Activated CD4-positive, CD25-positive, alpha-beta regulatory T cell treated with anti-CD3 and anti-CD28 coated beads, Interleukin-2, amount 50 U/mL, for 72 hours (primary cell): ENCODE data around the gene TINAG.

Experiments
- DNase-seq: peaks from one replicate; pipeline ENCODE4 v3.0.0; 2021

The TINAG gene

GRCh38 chr6:54308289-54308985, at the start of gene TINAG:
Gene TINAG, plus strand, starts transcription at chr6:54308441. Its CDS starts 110 bp downstream, at chr6:54308551.
- no peak for DNase-seq

GRCh38 chr6:54260025-54260424, 48.2 kb upstream of the TINAG start:
- no peak for DNase-seq

GRCh38 chr6:54262499-54262898, 45.7 kb upstream of the TINAG start:
- no peak for DNase-seq

- DNase-seq, result no peak
Observed at GRCh38 chr6:54262971-54263370, 45.3 kb upstream of the TINAG start.

- no peak for DNase-seq
Observed at GRCh38 chr6:54264581-54265272, 43.5 kb upstream of the TINAG start.

- no peak for DNase-seq
Observed at GRCh38 chr6:54266400-54266923, 41.8 kb upstream of the TINAG start.

GRCh38 chr6:54267798-54268197, 40.4 kb upstream of the TINAG start:
- no peak for DNase-seq

- no peak for DNase-seq
Observed at GRCh38 chr6:54273214-54273820, 34.9 kb upstream of the TINAG start.

GRCh38 chr6:54274383-54274782, 33.9 kb upstream of the TINAG start:
- DNase-seq, result no peak

GRCh38 chr6:54282186-54282585, 26.1 kb upstream of the TINAG start:
- DNase-seq, result no peak

- no peak for DNase-seq
Observed at GRCh38 chr6:54284161-54284860, 23.9 kb upstream of the TINAG start.

GRCh38 chr6:54285595-54285994, 22.6 kb upstream of the TINAG start:
- no peak for DNase-seq

- DNase-seq, result no peak
Observed at GRCh38 chr6:54286141-54286540, 22.1 kb upstream of the TINAG start.

- DNase-seq, result no peak
Observed at GRCh38 chr6:54288474-54288873, 19.8 kb upstream of the TINAG start.

GRCh38 chr6:54289426-54289825, 18.8 kb upstream of the TINAG start:
- DNase-seq, result no peak

GRCh38 chr6:54291146-54291545, 17.1 kb upstream of the TINAG start:
- DNase-seq, result no peak

GRCh38 chr6:54291738-54292137, 16.5 kb upstream of the TINAG start:
- no peak for DNase-seq

GRCh38 chr6:54294965-54295532, 13.2 kb upstream of the TINAG start:
- DNase-seq, result no peak

GRCh38 chr6:54299542-54300269, 8.5 kb upstream of the TINAG start:
- no peak for DNase-seq

GRCh38 chr6:54301770-54302169, 6.5 kb upstream of the TINAG start:
- DNase-seq, result no peak

- no peak for DNase-seq
Observed at GRCh38 chr6:54307439-54307910, 766 bp upstream of the TINAG start.

GRCh38 chr6:54308986-54309315, 710 bp downstream of the TINAG start:
- no peak for DNase-seq
